Measurements from ENCODE around the gene CACNA2D2.

CACNA2D2 gene

GRCh38 chr3:50473768-50474167 lies 29.7 kb downstream of the CACNA2D2 start (continued):
- TF ChIP-seq ZBTB1 (tag by site-specific recombination; IDR thresholded peaks at IDR 0.05), result no peak

- TF ChIP-seq ATF2 (tag by site-specific recombination; IDR thresholded peaks at IDR 0.05; ENCODE audit: low read depth) (no peak), ZBTB1 (tag by site-specific recombination; IDR thresholded peaks at IDR 0.05) (no peak), GLIS2 (tag by site-specific recombination; IDR thresholded peaks at IDR 0.05) (no peak), TCF7L2 (IDR thresholded peaks at IDR 0.05; ENCODE audit: borderline replicate concordance, low read depth, low read length) (no peak), ZFP3 (tag by site-specific recombination; IDR thresholded peaks at IDR 0.05; ENCODE audit: low read depth) (no peak), ZNF629 (tag by site-specific recombination; IDR thresholded peaks at IDR 0.05) (no peak), ZBTB17 (tag by site-specific recombination; IDR thresholded peaks at IDR 0.05) (no peak), ZNF747 (tag by site-specific recombination; IDR thresholded peaks at IDR 0.05) (no peak), PRDM4 (tag by site-specific recombination; IDR thresholded peaks at IDR 0.05) (no peak), ZBTB10 (tag by site-specific recombination; IDR thresholded peaks at IDR 0.05) (no peak), ZNF114 (tag by site-specific recombination; IDR thresholded peaks at IDR 0.05) (no peak), ZNF585B (tag by site-specific recombination; IDR thresholded peaks at IDR 0.05) (no peak)
- Histone ChIP-seq H3K4me1 (ENCODE audit: control insufficient read depth, insufficient read depth, low read length) (no peaks in the 10 kb centered on the region), H3K4me3 (ENCODE audit: low read depth, low read length) (no peak overlapping the region), H3K27ac (ENCODE audit: extremely low read depth, low read depth, low read length) (no peak overlapping the region), H3K9me3 (ENCODE audit: control insufficient read depth, insufficient read depth, low read depth, low read length) (no peaks in the 10 kb centered on the region), H3K36me3 (ENCODE audit: control insufficient read depth in 2 of 2, insufficient read depth in 1 of 2, low read length in 2 of 2) (no peaks in the 10 kb centered on the region)
- ChIA-PET CTCF (interaction anchor here (0.5 kb wide), 1 partner anchor 87 kb away, joined by 5 read pairs; no protein-coding TSS in a partner anchor), POLR2A (interaction anchor here (0.6 kb wide), 1 partner anchor 208 kb away, joined by 3 read pairs; no protein-coding TSS in a partner anchor)
These were observed 30.5 kb downstream of the CACNA2D2 start for GRCh38 chr3:50472958-50473357.

- POLR2A ChIA-PET, result no interaction called here
- no peak for TF ChIP-seq CTCF (tag by site-specific recombination; IDR thresholded peaks at IDR 0.05)
- no peak for TF ChIP-seq ZBTB26 (tag by site-specific recombination; optimal IDR thresholded peaks at IDR 0.05)
- TF ChIP-seq KLF16 (tag by site-specific recombination; IDR thresholded peaks at IDR 0.05), result no peak
- no peak for TF ChIP-seq ZNF830 (tag by site-specific recombination; IDR thresholded peaks at IDR 0.05; ENCODE audit: low read depth)
- no peak for TF ChIP-seq ZNF621 (tag by site-specific recombination; IDR thresholded peaks at IDR 0.05)
- no peak for TF ChIP-seq ZNF580 (tag by site-specific recombination; IDR thresholded peaks at IDR 0.05)
- no peak for TF ChIP-seq ZNF571 (tag by site-specific recombination; IDR thresholded peaks at IDR 0.05)
- no peak for TF ChIP-seq ZSCAN18 (tag by site-specific recombination; IDR thresholded peaks at IDR 0.05)
These were observed 32.8 kb downstream of the CACNA2D2 start for GRCh38 chr3:50470658-50471057.

More at GRCh38 chr3:50470658-50471057, 32.8 kb downstream of the CACNA2D2 start:
- Histone ChIP-seq H3K27ac (ENCODE audit: extremely low read depth, low read depth, low read length) (no peak overlapping the region), H3K4me1 (ENCODE audit: control insufficient read depth, insufficient read depth, low read length) (no peaks in the 10 kb centered on the region), H3K4me3 (ENCODE audit: low read depth, low read length) (no peak overlapping the region), H3K9me3 (ENCODE audit: control insufficient read depth, insufficient read depth, low read depth, low read length) (no peaks in the 10 kb centered on the region), H3K36me3 (ENCODE audit: control insufficient read depth in 2 of 2, insufficient read depth in 1 of 2, low read length in 2 of 2) (no peaks in the 10 kb centered on the region)
- CTCF ChIA-PET, result interaction anchor here (0.6 kb wide), 1 partner anchor 1046 kb away, joined by 3 read pairs; no protein-coding TSS in a partner anchor

Data from HEK293 (cell line).